Gastrocnemius medialis (tissue), 4 donors: ENCODE data around the gene PID1. TPM values are rescaled to one million over a fixed set of nuclear protein-coding genes. Genes with fewer than 3 reads are reported as not detected.

Source experiments
- ATAC-seq, 2 donors: fragments of 150-250 bp; one replicate each; pipeline ENCODE4 v1.9.1; 2016
- DNase-seq, 2 donors: peaks; one replicate each; pipeline ENCODE4 v3.0.0-alpha.2; 2019
- H3K27ac ChIP-seq, 4 donors: fragments of 200-600 bp; sonication (generic); 1 replicate in 1 of 4; 2 replicates in 3 of 4; pipeline ENCODE4 v1.5.1; 2016 to 2018; ENCODE audit warnings: mild to moderate bottlenecking in 2 of 4, moderate library complexity in 1 of 4
- H3K27me3 ChIP-seq, 3 donors: fragments of 200-600 bp; sonication (generic) in 2 of 3; 1 replicate in 1 of 3; 2 replicates in 2 of 3; pipeline versions ENCODE4 v1.5.1 to v1.6.0; 2016 to 2019; ENCODE audit warnings: mild to moderate bottlenecking in 1 of 3, moderate library complexity in 1 of 3
- H3K36me3 ChIP-seq, 2 donors: fragments of 200-600 bp; sonication (generic) in 1 of 2; one replicate each; pipeline ENCODE4 v1.5.1; 2017 to 2018
- H3K4me1 ChIP-seq, 2 donors: fragments of 200-600 bp; sonication (generic) in 1 of 2; one replicate each; pipeline ENCODE4 v1.5.1; 2016 to 2017; ENCODE audit warnings: mild to moderate bottlenecking in 2 of 2
- H3K4me3 ChIP-seq, 4 donors: fragments of 200-600 bp; sonication (generic) in 3 of 4; 1 replicate in 1 of 4; 2 replicates in 3 of 4; pipeline ENCODE4 v1.5.1; 2016 to 2019; ENCODE audit warnings: mild to moderate bottlenecking in 2 of 4
- H3K9me3 ChIP-seq, 3 donors: fragments of 200-600 bp; sonication (generic) in 2 of 3; 1 replicate in 1 of 3; 2 replicates in 2 of 3; pipeline ENCODE4 v1.5.1; 2016 to 2019
- POLR2A ChIP-seq, 2 donors: fragments of 450-650 bp; IDR thresholded peaks; one replicate each; pipeline ENCODE4 v1.6.1; 2017; ENCODE audit warnings: antibody characterized with exemption in 2 of 2, mild to moderate bottlenecking in 2 of 2, moderate library complexity in 2 of 2
- in situ Hi-C, 4 donors: fragments of 200-750 bp; cut with MboI; loops; one replicate each; pipeline versions ENCODE4 v1.15.0 to v1.8.0; 2017; ENCODE audit warnings: low sequenced_read_pairs in 4 of 4
- intact Hi-C: fragments of 100-400 bp; cut with DNase I; formaldehyde crosslinking; loops from one replicate; pipeline ENCODE4 v1.15.1; 2023; ENCODE audit warnings: low total_unique reads
- total RNA-seq, 4 donors: library from RNA; depleted of rRNA; stranded (reverse); fragments of >200 nt; gene quantifications; one replicate each; pipeline versions ENCODE4 v1.1.0 to v1.2.3, GENCODE V29; 2016
- TF ChIP-seq, protein P1 (sequence below), 5 experiments: fragments of 450-650 bp in 3 of 5; fragments of 200-600 bp in 2 of 5; sonication (generic) in 2 of 5; IDR thresholded peaks in 4 of 5; conservative IDR thresholded peaks in 1 of 5; 1 replicate in 4 of 5; 2 replicates in 1 of 5; pipeline ENCODE4 v1.5.1; 2016 to 2019; ENCODE audit warnings: antibody characterized with exemption in 5 of 5, mild to moderate bottlenecking in 3 of 5, moderate library complexity in 3 of 5

Gene PID1
- total RNA-seq, 4 donors from 2014 or later = 11.3 to 24.3 (median 19.5) TPM

DNA sequence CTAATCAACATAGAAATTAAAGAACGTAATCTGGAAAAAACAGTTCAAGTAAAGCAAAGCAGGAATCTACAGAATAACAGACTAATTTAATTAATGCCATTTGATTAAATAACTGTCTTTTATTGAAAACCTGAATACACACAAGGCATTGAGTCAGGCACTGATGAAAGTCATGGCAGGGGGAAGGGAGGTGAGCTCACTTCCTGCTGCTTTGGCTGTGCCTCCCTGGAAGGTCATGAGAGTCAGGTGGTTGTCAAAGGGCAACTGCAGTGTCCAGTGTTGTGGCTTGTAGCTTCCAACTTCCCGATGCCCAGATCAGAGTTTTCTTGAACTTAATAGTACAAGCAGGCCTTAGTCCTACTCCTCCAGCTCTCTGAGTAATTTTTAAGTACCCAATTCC lies 180.9 kb downstream of the PID1 start:
- Histone ChIP-seq H3K9me3 (no peaks in the 10 kb centered on the region), H3K4me3 (no peak overlapping the region), H3K27me3 (no peaks in the 10 kb centered on the region), H3K36me3 (no peaks in the 10 kb centered on the region), H3K4me1 (peaks cover 0 to 32% of the 10 kb centered on the region in 2 donors), H3K27ac (peak overlapping the region in 1 of 4 donors; percentile 73)
- peak in 1 of 2 donors; percentile 26 for DNase-seq
- in situ Hi-C loops (no loop called here), intact Hi-C loops (no loop called here)
- no peak for TF ChIP-seq POLR2A (IDR thresholded peaks at IDR 0.05)
- TF ChIP-seq, protein P1, sequence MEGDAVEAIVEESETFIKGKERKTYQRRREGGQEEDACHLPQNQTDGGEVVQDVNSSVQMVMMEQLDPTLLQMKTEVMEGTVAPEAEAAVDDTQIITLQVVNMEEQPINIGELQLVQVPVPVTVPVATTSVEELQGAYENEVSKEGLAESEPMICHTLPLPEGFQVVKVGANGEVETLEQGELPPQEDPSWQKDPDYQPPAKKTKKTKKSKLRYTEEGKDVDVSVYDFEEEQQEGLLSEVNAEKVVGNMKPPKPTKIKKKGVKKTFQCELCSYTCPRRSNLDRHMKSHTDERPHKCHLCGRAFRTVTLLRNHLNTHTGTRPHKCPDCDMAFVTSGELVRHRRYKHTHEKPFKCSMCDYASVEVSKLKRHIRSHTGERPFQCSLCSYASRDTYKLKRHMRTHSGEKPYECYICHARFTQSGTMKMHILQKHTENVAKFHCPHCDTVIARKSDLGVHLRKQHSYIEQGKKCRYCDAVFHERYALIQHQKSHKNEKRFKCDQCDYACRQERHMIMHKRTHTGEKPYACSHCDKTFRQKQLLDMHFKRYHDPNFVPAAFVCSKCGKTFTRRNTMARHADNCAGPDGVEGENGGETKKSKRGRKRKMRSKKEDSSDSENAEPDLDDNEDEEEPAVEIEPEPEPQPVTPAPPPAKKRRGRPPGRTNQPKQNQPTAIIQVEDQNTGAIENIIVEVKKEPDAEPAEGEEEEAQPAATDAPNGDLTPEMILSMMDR (IDR thresholded peaks at IDR 0.05 in 4 of 5, conservative IDR thresholded peaks at IDR 0.05 in 1 of 5) = no peak
- peak in 1 of 2 donors; percentile 74 for ATAC-seq

DNA sequence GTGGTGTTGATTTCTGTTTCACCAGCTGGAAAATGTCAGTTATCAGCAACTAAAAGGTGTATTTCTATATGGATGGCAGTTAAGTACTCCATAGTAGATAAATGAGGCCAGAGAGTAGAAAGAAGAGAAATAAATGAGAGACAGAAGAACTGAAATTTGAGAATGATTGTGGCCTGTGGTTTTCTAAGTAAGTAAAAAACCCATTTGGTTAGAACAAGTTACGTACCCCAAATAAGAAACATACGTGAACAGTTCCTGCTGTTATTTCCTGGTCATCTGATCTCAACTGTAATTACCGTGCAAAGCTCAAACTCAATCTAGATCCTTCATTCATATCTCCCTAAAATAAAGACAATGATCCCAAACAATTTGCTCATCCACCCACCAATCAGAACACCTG lies 181.3 kb downstream of the PID1 start:
- TF ChIP-seq, protein P1 (IDR thresholded peaks at IDR 0.05 in 4 of 5, conservative IDR thresholded peaks at IDR 0.05 in 1 of 5) = no peak
- no peak for TF ChIP-seq POLR2A (IDR thresholded peaks at IDR 0.05)
- in situ Hi-C loops = no loop called here

DNA sequence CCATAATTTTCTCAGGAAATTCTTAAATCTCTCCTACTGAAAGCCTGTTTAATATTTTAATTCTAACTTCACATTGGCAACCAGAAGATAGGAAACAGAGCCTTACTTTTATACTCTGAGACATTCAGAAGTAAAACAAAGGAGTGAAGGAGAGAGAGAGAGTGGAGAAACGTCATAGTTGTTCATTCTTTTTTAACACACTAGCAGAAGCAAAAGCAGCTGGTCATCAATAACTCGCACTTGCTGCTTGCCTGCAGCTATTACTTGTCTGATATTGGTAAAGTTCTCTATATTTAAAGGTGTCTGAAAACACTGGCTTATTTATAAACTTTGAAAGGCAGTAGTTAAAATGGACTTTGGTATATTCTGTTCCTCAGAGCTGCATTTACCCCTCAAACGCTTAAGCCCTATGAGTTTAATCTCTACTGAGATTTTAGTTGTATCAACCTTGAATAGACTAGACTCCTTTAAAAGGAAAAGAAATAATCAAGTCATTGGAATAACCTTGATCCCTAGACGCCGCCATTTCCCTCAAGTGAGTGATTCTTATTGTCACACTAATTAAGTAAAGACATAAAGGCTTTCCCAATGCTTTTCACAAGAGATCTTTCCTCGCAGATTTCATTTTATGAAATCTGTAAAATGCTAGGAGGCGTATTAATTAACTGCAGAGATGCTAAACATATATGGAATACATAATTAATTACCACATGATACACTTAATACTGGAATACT lies 182.0 kb downstream of the PID1 start:
- DNase-seq (no peak), ATAC-seq (no peak)
- no peak for TF ChIP-seq POLR2A (IDR thresholded peaks at IDR 0.05)
- TF ChIP-seq, protein P1 (IDR thresholded peaks at IDR 0.05 in 4 of 5, conservative IDR thresholded peaks at IDR 0.05 in 1 of 5) = no peak
- intact Hi-C loops (no loop called here), in situ Hi-C loops (no loop called here)
- Histone ChIP-seq H3K4me3 (no peak overlapping the region), H3K4me1 (peaks cover 0 to 32% of the 10 kb centered on the region in 2 donors), H3K27me3 (no peaks in the 10 kb centered on the region), H3K36me3 (no peaks in the 10 kb centered on the region), H3K27ac (peak overlapping the region in 2 of 4 donors; percentile 53 to 73), H3K9me3 (no peaks in the 10 kb centered on the region)

More for the DNA sequence above, 181.3 kb downstream of the PID1 start:
- H3K27ac ChIP-seq = peak overlapping the region in 1 of 4 donors; percentile 73
- no peak for DNase-seq
- H3K4me1 ChIP-seq = peaks cover 0 to 32% of the 10 kb centered on the region in 2 donors
- no peaks in the 10 kb centered on the region for H3K36me3 ChIP-seq
- H3K9me3 ChIP-seq = no peaks in the 10 kb centered on the region
- intact Hi-C loops = no loop called here
- no peak overlapping the region for H3K4me3 ChIP-seq
- no peak for ATAC-seq
- no peaks in the 10 kb centered on the region for H3K27me3 ChIP-seq

DNA sequence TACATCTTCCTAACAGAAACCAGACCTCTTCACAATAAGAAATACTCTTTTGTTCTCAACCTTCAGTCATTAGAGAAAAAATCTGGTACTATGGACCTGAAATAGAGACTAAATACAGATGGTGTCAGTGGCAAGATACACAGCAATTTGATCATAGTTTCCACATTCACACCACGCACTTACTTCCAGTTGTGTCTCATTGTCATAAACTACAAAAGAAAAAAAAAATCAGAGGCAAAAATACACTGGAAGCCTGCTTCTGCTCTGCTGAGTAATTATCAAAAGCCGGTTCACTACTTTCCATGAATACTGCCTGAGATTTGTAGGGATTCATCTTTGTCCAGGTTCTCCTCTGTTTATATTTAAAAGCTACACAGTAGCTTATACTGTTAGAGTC lies 182.6 kb downstream of the PID1 start:
- no peak for DNase-seq

More for the DNA sequence above, 182.6 kb downstream of the PID1 start:
- no peaks in the 10 kb centered on the region for H3K9me3 ChIP-seq
- in situ Hi-C loops (no loop called here), intact Hi-C loops (no loop called here)
- H3K4me1 ChIP-seq = peaks cover 0 to 32% of the 10 kb centered on the region in 2 donors
- no peak overlapping the region for H3K4me3 ChIP-seq
- H3K27me3 ChIP-seq = no peaks in the 10 kb centered on the region
- TF ChIP-seq, protein P1 (IDR thresholded peaks at IDR 0.05 in 4 of 5, conservative IDR thresholded peaks at IDR 0.05 in 1 of 5) = no peak
- TF ChIP-seq POLR2A (IDR thresholded peaks at IDR 0.05) = no peak
- no peaks in the 10 kb centered on the region for H3K36me3 ChIP-seq
- no peak for ATAC-seq
- H3K27ac ChIP-seq = peak overlapping the region in 2 of 4 donors; percentile 53 to 73
